Skeletal muscle satellite cell (primary cell): ENCODE measurements around the gene SFXN5.

ENCODE experiments used
- H3K27me3 ChIP-seq: 2 replicates; pipeline ENCODE4 v1.7.0; 2013; ENCODE audit warnings: low read length; ENCODE audit not compliant: control insufficient read depth, insufficient read depth
- H3K36me3 ChIP-seq: 2 replicates; pipeline ENCODE4 v1.7.0; 2013; ENCODE audit warnings: mild to moderate bottlenecking, control low read depth, low read length; ENCODE audit not compliant: insufficient read depth
- H3K4me1 ChIP-seq: 2 replicates; pipeline ENCODE4 v1.7.0; 2013; ENCODE audit warnings: low read length; ENCODE audit not compliant: control insufficient read depth, insufficient read depth
- H3K4me2 ChIP-seq: 2 replicates; pipeline ENCODE4 v1.7.0; 2013; ENCODE audit warnings: mild to moderate bottlenecking, low read length
- H3K4me3 ChIP-seq: 2 replicates; pipeline ENCODE4 v1.7.0; 2013; ENCODE audit warnings: low read length
- H3K9ac ChIP-seq: 2 replicates; pipeline ENCODE4 v1.7.0; 2013; ENCODE audit warnings: mild to moderate bottlenecking, low read depth, low read length, moderate library complexity
- H3K9me3 ChIP-seq: replicated peaks from 2 replicates; pipeline ENCODE4 v1.7.0; 2013; ENCODE audit warnings: mild to moderate bottlenecking, control low read depth, low read length

Gene SFXN5

GRCh38 chr2:73021371-73022010 is 50.0 kb downstream of the SFXN5 start:
- Histone ChIP-seq H3K9ac (no peak overlapping the region), H3K27me3 (no peaks in the 10 kb centered on the region), H3K36me3 (peaks cover 5% of the 10 kb centered on the region), H3K4me1 (peaks cover 33% of the 10 kb centered on the region), H3K9me3 (no peaks in the 10 kb centered on the region), H3K4me2 (peak overlapping the region; percentile 19), H3K4me3 (no peak overlapping the region)

GRCh38 chr2:73020657-73021370 is 50.7 kb downstream of the SFXN5 start:
- Histone ChIP-seq H3K27me3 (no peaks in the 10 kb centered on the region), H3K4me2 (peak overlapping the region; percentile 7), H3K9ac (no peak overlapping the region), H3K9me3 (no peaks in the 10 kb centered on the region), H3K36me3 (peaks cover 5% of the 10 kb centered on the region), H3K4me3 (no peak overlapping the region), H3K4me1 (peaks cover 33% of the 10 kb centered on the region)

- no peak overlapping the region for H3K9ac ChIP-seq
- no peaks in the 10 kb centered on the region for H3K27me3 ChIP-seq
- no peak overlapping the region for H3K4me3 ChIP-seq
- H3K36me3 ChIP-seq = peaks cover 5% of the 10 kb centered on the region
- no peaks in the 10 kb centered on the region for H3K9me3 ChIP-seq
- H3K4me2 ChIP-seq = no peak overlapping the region
- peaks cover 33% of the 10 kb centered on the region for H3K4me1 ChIP-seq
Measured at GRCh38 chr2:73020306-73020656, 51.2 kb downstream of the SFXN5 start.

GRCh38 chr2:73018188-73018825 is 53.2 kb downstream of the SFXN5 start:
- H3K9ac ChIP-seq = no peak overlapping the region
- H3K4me3 ChIP-seq = no peak overlapping the region
- H3K27me3 ChIP-seq = no peaks in the 10 kb centered on the region
- peaks cover 47% of the 10 kb centered on the region for H3K4me1 ChIP-seq
- H3K9me3 ChIP-seq = no peaks in the 10 kb centered on the region
- peak overlapping the region; percentile 14 for H3K4me2 ChIP-seq
- peaks cover 5% of the 10 kb centered on the region for H3K36me3 ChIP-seq

- peaks cover 32% of the 10 kb centered on the region for H3K4me1 ChIP-seq
- peak overlapping the region; percentile 59 for H3K4me2 ChIP-seq
- H3K9ac ChIP-seq = no peak overlapping the region
- no peaks in the 10 kb centered on the region for H3K9me3 ChIP-seq
- H3K27me3 ChIP-seq = no peaks in the 10 kb centered on the region
- peak overlapping the region; percentile 6 for H3K4me3 ChIP-seq
- no peaks in the 10 kb centered on the region for H3K36me3 ChIP-seq
Measured at GRCh38 chr2:73013936-73014335, 57.6 kb downstream of the SFXN5 start.

- Histone ChIP-seq H3K4me1 (peaks cover 19% of the 10 kb centered on the region), H3K4me3 (no peak overlapping the region), H3K36me3 (peaks cover 6% of the 10 kb centered on the region), H3K4me2 (no peak overlapping the region), H3K9ac (no peak overlapping the region), H3K9me3 (no peaks in the 10 kb centered on the region), H3K27me3 (no peaks in the 10 kb centered on the region)
Measured at GRCh38 chr2:73009177-73009839, 62.2 kb downstream of the SFXN5 start.

- no peaks in the 10 kb centered on the region for H3K9me3 ChIP-seq
- no peak overlapping the region for H3K9ac ChIP-seq
- no peaks in the 10 kb centered on the region for H3K27me3 ChIP-seq
- H3K4me1 ChIP-seq = peaks cover 15% of the 10 kb centered on the region
- H3K4me3 ChIP-seq = no peak overlapping the region
- peaks cover 6% of the 10 kb centered on the region for H3K36me3 ChIP-seq
- no peak overlapping the region for H3K4me2 ChIP-seq
Measured at GRCh38 chr2:73008766-73009135, 62.8 kb downstream of the SFXN5 start.

GRCh38 chr2:73007991-73008765 is 63.3 kb downstream of the SFXN5 start:
- no peak overlapping the region for H3K4me2 ChIP-seq
- peaks cover 9% of the 10 kb centered on the region for H3K4me1 ChIP-seq
- H3K4me3 ChIP-seq = no peak overlapping the region
- no peaks in the 10 kb centered on the region for H3K9me3 ChIP-seq
- no peak overlapping the region for H3K9ac ChIP-seq
- no peaks in the 10 kb centered on the region for H3K27me3 ChIP-seq
- peaks cover 6% of the 10 kb centered on the region for H3K36me3 ChIP-seq

- Histone ChIP-seq H3K4me3 (no peak overlapping the region), H3K4me2 (no peak overlapping the region), H3K36me3 (peaks cover 6% of the 10 kb centered on the region), H3K27me3 (no peaks in the 10 kb centered on the region), H3K9ac (no peak overlapping the region), H3K9me3 (no peaks in the 10 kb centered on the region), H3K4me1 (peaks cover 5% of the 10 kb centered on the region)
Measured at GRCh38 chr2:73006969-73007710, 64.4 kb downstream of the SFXN5 start.

- Histone ChIP-seq H3K9ac (no peak overlapping the region), H3K27me3 (no peaks in the 10 kb centered on the region), H3K9me3 (no peaks in the 10 kb centered on the region), H3K4me1 (peaks cover 11% of the 10 kb centered on the region), H3K36me3 (peaks cover 6% of the 10 kb centered on the region), H3K4me2 (no peak overlapping the region), H3K4me3 (no peak overlapping the region)
Measured at GRCh38 chr2:73004889-73005596, 66.5 kb downstream of the SFXN5 start.
